ENCODE measurements around the gene SLC39A11.

GRCh38 chr17:72989074-72989610 is 103.3 kb downstream of the SLC39A11 start:
- TF ChIP-seq CTCF (IDR thresholded peaks at IDR 0.05), result no peak
- TF ChIP-seq POLR2A (IDR thresholded peaks at IDR 0.05), result no peak

All from esophagus squamous epithelium (tissue), 4 donors.